SKM-1 (cell line): ENCODE data around the gene PLXDC2.

Experiments used
- DNase-seq: peaks from one replicate; lab custom pipeline; 2025; ENCODE audit not compliant: unreplicated experiment; lab: John Stamatoyannopoulos, UW

Gene PLXDC2

GRCh38 chr10:20314431-20314830 is 498.2 kb downstream of the PLXDC2 start:
- DNase-seq = no peak

- no peak for DNase-seq
Observed at GRCh38 chr10:20327954-20328353, 511.7 kb downstream of the PLXDC2 start.

GRCh38 chr10:20330246-20330645 is 514.0 kb downstream of the PLXDC2 start:
- no peak for DNase-seq

GRCh38 chr10:20334559-20334958 is 518.3 kb downstream of the PLXDC2 start:
- no peak for DNase-seq
